ENCODE measurements around the gene TMEM253.
A peak's percentile ranks its signal among the peaks of the same experiment; 100 is the strongest.

DNA sequence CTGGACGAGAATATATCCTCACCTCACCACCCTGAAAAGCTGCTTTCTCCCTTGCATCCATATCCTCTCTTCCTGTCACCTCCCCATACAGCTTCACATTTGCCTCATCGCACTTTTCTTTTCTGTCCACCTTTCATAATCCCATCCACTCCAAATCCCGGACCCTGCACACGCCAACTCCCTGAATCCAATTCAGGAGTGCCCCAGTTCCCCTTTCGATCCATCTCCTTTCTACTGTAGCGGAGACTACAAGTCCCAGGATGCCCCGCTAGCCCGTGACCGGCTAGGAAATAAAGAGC, 2.5 kb downstream of the TMEM253 start:
- TF ChIP-seq, protein P1, sequence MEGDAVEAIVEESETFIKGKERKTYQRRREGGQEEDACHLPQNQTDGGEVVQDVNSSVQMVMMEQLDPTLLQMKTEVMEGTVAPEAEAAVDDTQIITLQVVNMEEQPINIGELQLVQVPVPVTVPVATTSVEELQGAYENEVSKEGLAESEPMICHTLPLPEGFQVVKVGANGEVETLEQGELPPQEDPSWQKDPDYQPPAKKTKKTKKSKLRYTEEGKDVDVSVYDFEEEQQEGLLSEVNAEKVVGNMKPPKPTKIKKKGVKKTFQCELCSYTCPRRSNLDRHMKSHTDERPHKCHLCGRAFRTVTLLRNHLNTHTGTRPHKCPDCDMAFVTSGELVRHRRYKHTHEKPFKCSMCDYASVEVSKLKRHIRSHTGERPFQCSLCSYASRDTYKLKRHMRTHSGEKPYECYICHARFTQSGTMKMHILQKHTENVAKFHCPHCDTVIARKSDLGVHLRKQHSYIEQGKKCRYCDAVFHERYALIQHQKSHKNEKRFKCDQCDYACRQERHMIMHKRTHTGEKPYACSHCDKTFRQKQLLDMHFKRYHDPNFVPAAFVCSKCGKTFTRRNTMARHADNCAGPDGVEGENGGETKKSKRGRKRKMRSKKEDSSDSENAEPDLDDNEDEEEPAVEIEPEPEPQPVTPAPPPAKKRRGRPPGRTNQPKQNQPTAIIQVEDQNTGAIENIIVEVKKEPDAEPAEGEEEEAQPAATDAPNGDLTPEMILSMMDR (IDR thresholded peaks at IDR 0.05; ENCODE audit: low read depth, low read length, missing input control): no peak
- no peak for TF ChIP-seq TAF1 (conservative IDR thresholded peaks at IDR 0.05)
- TF ChIP-seq, protein P2, sequence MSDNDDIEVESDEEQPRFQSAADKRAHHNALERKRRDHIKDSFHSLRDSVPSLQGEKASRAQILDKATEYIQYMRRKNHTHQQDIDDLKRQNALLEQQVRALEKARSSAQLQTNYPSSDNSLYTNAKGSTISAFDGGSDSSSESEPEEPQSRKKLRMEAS (IDR thresholded peaks at IDR 0.05): no peak
- no peak for TF ChIP-seq YY1 (IDR thresholded peaks at IDR 0.05)
- TF ChIP-seq, protein P3, sequence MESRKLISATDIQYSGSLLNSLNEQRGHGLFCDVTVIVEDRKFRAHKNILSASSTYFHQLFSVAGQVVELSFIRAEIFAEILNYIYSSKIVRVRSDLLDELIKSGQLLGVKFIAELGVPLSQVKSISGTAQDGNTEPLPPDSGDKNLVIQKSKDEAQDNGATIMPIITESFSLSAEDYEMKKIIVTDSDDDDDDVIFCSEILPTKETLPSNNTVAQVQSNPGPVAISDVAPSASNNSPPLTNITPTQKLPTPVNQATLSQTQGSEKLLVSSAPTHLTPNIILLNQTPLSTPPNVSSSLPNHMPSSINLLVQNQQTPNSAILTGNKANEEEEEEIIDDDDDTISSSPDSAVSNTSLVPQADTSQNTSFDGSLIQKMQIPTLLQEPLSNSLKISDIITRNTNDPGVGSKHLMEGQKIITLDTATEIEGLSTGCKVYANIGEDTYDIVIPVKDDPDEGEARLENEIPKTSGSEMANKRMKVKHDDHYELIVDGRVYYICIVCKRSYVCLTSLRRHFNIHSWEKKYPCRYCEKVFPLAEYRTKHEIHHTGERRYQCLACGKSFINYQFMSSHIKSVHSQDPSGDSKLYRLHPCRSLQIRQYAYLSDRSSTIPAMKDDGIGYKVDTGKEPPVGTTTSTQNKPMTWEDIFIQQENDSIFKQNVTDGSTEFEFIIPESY (IDR thresholded peaks at IDR 0.05): no peak
- no peak for TF ChIP-seq RAD21 (IDR thresholded peaks at IDR 0.05)
- peak in 1 of 2 donors; percentile 37 for TF ChIP-seq EGR1 (IDR thresholded peaks at IDR 0.05; ENCODE audit: low read depth in 2 of 2)
- TF ChIP-seq RXRA (IDR thresholded peaks at IDR 0.05): no peak
- no peak for TF ChIP-seq GABPA (IDR thresholded peaks at IDR 0.05 in 1 of 2, conservative IDR thresholded peaks at IDR 0.05 in 1 of 2)
- TF ChIP-seq HNF4A (conservative IDR thresholded peaks at IDR 0.05): no peak
- TF ChIP-seq HNF4G (IDR thresholded peaks at IDR 0.05): no peak

Measured in liver (tissue), 3 donors.